ENCODE measurements around the gene SRGAP1. TPM values are rescaled to one million over a fixed set of nuclear protein-coding genes. Genes with fewer than 3 reads are reported as not detected.

SRGAP1 gene
- total and polyA plus RNA-seq, 2 donors from 2014 or later, result 1.8 to 13.5 TPM

GRCh38 chr12:64180951-64181350, 336.5 kb downstream of the SRGAP1 start:
- no peak for TF ChIP-seq CTCF (IDR thresholded peaks at IDR 0.05; ENCODE audit: borderline replicate concordance, extremely low read depth, insufficient read depth)
- no peak overlapping the region for H3K9ac ChIP-seq (ENCODE audit: low read length in 3 of 3)
- no peaks in the 10 kb centered on the region for H3K9me3 ChIP-seq (ENCODE audit: control insufficient read depth in 2 of 3, insufficient read depth in 1 of 3, low read length in 3 of 3)
- peaks cover 0 to 7% (median 2%) of the 10 kb centered on the region in 3 donors for H3K4me1 ChIP-seq (ENCODE audit: control insufficient read depth in 2 of 3, insufficient read depth in 2 of 3, low read depth in 1 of 3, low read length in 3 of 3)
- H3K36me3 ChIP-seq (ENCODE audit: control insufficient read depth in 2 of 3, insufficient read depth in 3 of 3, low read length in 3 of 3), result no peaks in the 10 kb centered on the region
- FAIRE-seq (no peak), DNase-seq (peak in 1 of 5 donors; percentile 13)
- intact Hi-C loops (cut with DNase I), result no loop called here
- H3K27ac ChIP-seq (ENCODE audit: low read depth in 2 of 2, low read length in 2 of 2), result peak overlapping the region in 1 of 2 donors; percentile 38
- H3K4me3 ChIP-seq (ENCODE audit: low read length in 3 of 3), result no peak overlapping the region
- no peaks in the 10 kb centered on the region for H3K27me3 ChIP-seq (ENCODE audit: control insufficient read depth, insufficient read depth, low read length)

- Histone ChIP-seq H3K27me3 (ENCODE audit: control insufficient read depth, insufficient read depth, low read length) (no peaks in the 10 kb centered on the region), H3K4me3 (ENCODE audit: low read length in 3 of 3) (no peak overlapping the region), H3K36me3 (ENCODE audit: control insufficient read depth in 2 of 3, insufficient read depth in 3 of 3, low read length in 3 of 3) (no peaks in the 10 kb centered on the region), H3K27ac (ENCODE audit: low read depth in 2 of 2, low read length in 2 of 2) (peak overlapping the region in 1 of 2 donors; percentile 38), H3K4me1 (ENCODE audit: control insufficient read depth in 2 of 3, insufficient read depth in 2 of 3, low read depth in 1 of 3, low read length in 3 of 3) (peaks cover 0 to 7% (median 2%) of the 10 kb centered on the region in 3 donors), H3K9ac (ENCODE audit: low read length in 3 of 3) (no peak overlapping the region), H3K9me3 (ENCODE audit: control insufficient read depth in 2 of 3, insufficient read depth in 1 of 3, low read length in 3 of 3) (no peaks in the 10 kb centered on the region)
- DNase-seq (peak; percentile 42 to 84 (median 51)), FAIRE-seq (peak; percentile 83)
- intact Hi-C loops (cut with DNase I), result no loop called here
- peak; percentile 59 for TF ChIP-seq CTCF (IDR thresholded peaks at IDR 0.05; ENCODE audit: borderline replicate concordance, extremely low read depth, insufficient read depth)
Observed at GRCh38 chr12:64181430-64182291, 337.2 kb downstream of the SRGAP1 start.

- intact Hi-C loops (cut with DNase I), result no loop called here
- H3K9ac ChIP-seq (ENCODE audit: low read length in 3 of 3), result no peak overlapping the region
- no peaks in the 10 kb centered on the region for H3K27me3 ChIP-seq (ENCODE audit: control insufficient read depth, insufficient read depth, low read length)
- DNase-seq (no peak), FAIRE-seq (no peak)
- no peaks in the 10 kb centered on the region for H3K36me3 ChIP-seq (ENCODE audit: control insufficient read depth in 2 of 3, insufficient read depth in 3 of 3, low read length in 3 of 3)
- H3K4me1 ChIP-seq (ENCODE audit: control insufficient read depth in 2 of 3, insufficient read depth in 2 of 3, low read depth in 1 of 3, low read length in 3 of 3), result peaks cover 0 to 7% (median 2%) of the 10 kb centered on the region in 3 donors
- H3K27ac ChIP-seq (ENCODE audit: low read depth in 2 of 2, low read length in 2 of 2), result no peak overlapping the region
- H3K4me3 ChIP-seq (ENCODE audit: low read length in 3 of 3), result no peak overlapping the region
- no peak for TF ChIP-seq CTCF (IDR thresholded peaks at IDR 0.05; ENCODE audit: borderline replicate concordance, extremely low read depth, insufficient read depth)
- H3K9me3 ChIP-seq (ENCODE audit: control insufficient read depth in 2 of 3, insufficient read depth in 1 of 3, low read length in 3 of 3), result no peaks in the 10 kb centered on the region
Observed at GRCh38 chr12:64184216-64184615, 339.7 kb downstream of the SRGAP1 start.

Measured in kidney (tissue), 14 donors.